ELR (cell line): Measurements from ENCODE around the gene PIK3CB.
"Not testable (repeated sequence)": the region's sequence is repeated elsewhere in the genome, so short reads cannot be mapped to it uniquely, and the experiment has no call there.

Source experiments
- DNase-seq: peaks from one replicate; pipeline ENCODE4 v3.0.0-alpha.2; 2015; ENCODE audit warnings: low read depth

Gene PIK3CB

DNA sequence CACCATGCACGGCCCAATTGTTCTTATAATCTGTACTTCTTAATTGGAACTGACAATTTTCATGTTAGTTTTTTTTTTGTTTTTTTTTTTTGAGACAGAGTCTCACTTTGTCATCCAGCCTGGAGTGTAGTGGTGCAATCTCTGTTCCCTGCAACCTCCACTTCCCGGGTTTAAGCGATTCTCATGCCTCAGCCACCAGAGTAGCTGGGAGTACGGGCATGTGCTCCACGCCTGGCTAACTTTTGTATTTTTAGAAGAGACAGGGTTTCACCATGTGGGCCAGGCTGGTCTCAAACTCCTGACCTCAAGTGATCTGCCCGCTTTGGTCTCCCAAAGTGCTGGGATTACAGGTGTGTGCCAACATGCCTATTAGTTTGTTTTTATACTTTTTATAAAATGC is 153.8 kb downstream of the PIK3CB start:
- DNase-seq: not testable (repeated sequence)

- DNase-seq: no peak
Observed at GRCh38 chr3:138678874-138679392, 155.8 kb downstream of the PIK3CB start.

- DNase-seq: no peak
Observed at GRCh38 chr3:138678086-138678485, 156.6 kb downstream of the PIK3CB start.

- DNase-seq: peak; percentile 52
Observed at GRCh38 chr3:138675393-138675792, 159.3 kb downstream of the PIK3CB start.

GRCh38 chr3:138673641-138674530 is 160.8 kb downstream of the PIK3CB start:
- no peak for DNase-seq

- no peak for DNase-seq
Observed at GRCh38 chr3:138670407-138670806, 164.3 kb downstream of the PIK3CB start.

DNA sequence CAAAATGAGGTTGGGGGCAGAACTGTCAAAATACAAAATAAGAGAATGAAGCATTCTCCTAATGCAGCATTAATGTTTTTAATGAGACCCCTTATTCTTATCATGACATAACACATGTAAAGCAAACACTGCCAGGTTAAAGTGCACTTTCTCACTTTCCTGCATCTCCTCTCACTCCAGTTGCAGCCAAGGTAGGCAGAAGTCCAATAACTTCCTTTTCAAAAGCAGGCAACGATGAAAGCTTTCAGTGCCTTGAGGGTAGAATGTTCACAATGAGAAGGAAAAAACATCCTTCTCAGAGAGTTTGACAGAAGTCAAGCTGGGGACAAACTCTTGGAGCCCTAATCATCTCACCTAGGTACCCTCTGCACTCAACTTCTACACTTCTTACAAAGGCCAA is 166.6 kb downstream of the PIK3CB start:
- DNase-seq: no peak

GRCh38 chr3:138657508-138657907 is 177.2 kb downstream of the PIK3CB start:
- DNase-seq: no peak

GRCh38 chr3:138653567-138653966 is 181.2 kb downstream of the PIK3CB start:
- DNase-seq: no peak

DNA sequence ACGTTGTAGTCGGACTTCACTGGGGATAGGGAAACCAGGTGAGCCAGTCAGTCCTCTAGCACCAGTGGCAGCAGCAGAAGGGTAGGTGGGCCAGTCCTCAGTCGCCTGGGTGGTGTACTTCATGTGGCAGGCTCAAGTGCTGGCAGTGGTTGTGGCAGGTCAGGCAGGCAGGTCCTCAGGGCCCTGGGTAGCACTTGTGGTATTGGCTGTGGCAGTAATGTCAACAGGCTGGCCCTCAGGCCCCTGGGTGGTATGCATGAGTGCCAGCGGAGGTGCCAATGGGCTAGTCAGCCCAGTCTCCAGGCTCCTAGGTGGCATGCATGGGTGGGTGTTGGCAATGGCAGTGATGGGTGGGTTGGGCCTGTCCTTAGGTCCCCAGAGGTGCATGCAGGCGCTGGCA is 185.6 kb downstream of the PIK3CB start:
- no peak for DNase-seq

GRCh38 chr3:138646513-138646912 is 188.2 kb downstream of the PIK3CB start:
- no peak for DNase-seq

DNA sequence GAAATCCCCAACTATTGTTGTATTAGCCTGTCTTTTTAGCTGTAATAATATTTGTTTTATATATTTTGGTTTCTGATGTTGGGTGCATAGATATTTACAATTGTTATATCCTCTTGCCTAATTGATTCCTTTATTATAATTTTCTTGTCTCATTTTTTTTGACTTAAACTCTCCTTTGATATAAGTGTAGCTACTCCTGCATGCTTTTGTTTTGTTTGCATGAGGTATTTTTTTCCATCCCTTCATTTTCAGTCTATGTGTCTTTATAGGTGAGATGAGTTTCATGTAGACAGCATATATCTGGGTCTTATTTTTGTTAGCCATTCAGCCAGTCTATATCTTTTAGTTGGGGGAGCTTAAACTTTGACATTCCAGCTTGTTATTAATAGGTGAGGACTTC is 188.7 kb downstream of the PIK3CB start:
- no peak for DNase-seq

- DNase-seq: no peak
Observed at GRCh38 chr3:138642927-138643253, 191.8 kb downstream of the PIK3CB start.

DNA sequence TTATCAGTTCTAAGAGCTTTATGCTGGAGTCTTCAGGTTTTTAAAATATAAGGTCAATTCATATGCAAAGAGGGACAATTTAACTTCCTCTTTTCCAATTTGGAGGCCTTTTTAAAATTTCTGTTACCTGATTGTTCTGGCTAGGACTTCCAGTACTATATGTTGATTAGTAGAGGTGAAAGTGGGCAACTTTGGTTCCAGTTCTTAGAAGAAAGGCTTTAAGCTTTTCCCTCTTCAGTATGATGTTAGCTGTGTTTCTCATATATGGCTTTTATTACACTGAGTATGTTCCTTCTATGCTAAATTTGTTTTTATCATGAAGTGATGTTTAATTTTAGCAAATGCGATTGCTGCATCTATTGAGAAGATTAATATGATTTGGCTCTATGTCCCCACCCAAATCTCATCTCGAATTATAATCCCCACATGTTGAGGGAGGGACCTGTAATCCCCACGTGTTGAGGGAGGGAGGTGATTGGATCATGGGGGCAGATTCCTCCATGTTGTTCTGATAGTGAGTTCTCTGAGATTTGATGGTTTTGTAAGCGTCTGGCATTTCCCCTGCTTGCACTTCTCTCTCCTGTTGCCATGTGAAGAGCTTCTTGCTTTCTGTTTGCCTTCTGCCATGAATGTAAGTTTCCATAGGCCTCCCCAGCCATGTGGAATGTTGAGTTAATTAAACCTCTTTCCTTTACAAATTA is 192.4 kb downstream of the PIK3CB start:
- DNase-seq: no peak

DNA sequence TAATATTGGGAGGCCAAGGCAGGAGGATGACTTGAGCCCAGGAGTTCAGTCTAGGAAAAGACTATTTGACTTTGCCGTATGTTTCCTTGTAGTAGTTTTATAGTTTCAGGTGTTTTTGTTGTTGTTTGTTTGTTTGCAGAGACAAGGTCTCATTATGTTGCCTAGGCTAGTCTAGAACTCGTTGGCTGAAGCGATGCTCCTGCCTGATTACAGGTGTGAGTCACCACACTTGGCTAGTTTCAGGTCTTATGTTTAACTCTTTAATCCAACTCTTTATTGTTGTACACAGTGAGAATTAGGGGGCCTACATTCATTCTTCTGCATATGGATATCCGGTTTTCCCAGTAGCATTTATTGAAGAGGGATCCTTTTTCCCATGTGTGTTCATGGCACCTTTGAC is 194.2 kb downstream of the PIK3CB start:
- no peak for DNase-seq

- no peak for DNase-seq
Observed at GRCh38 chr3:138638641-138639040, 196.1 kb downstream of the PIK3CB start.

DNA sequence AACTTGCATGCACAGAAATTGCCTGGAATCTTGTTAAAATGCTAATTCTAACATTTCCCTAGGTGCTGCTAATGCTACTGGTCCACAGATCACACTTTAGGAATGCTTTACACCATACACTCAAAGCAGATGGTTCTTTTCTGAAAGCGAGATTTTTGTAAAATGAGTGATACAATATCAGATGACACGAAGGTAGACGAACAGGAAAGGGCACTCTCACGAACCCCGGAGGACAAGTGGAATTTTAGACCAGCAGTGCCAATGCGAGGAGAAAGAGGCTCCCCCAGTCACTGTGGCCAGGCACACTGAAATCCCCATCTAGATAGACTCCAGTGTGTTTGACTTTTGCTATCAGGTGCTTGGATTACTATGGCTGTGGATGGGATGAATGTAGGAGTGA is 205.2 kb downstream of the PIK3CB start:
- no peak for DNase-seq

- peak; percentile 72 for DNase-seq
Observed at GRCh38 chr3:138625707-138626365, 208.9 kb downstream of the PIK3CB start.

- no peak for DNase-seq
Observed at GRCh38 chr3:138624518-138624917, 210.2 kb downstream of the PIK3CB start.

GRCh38 chr3:138620431-138620830 is 214.3 kb downstream of the PIK3CB start:
- peak; percentile 4 for DNase-seq

DNA sequence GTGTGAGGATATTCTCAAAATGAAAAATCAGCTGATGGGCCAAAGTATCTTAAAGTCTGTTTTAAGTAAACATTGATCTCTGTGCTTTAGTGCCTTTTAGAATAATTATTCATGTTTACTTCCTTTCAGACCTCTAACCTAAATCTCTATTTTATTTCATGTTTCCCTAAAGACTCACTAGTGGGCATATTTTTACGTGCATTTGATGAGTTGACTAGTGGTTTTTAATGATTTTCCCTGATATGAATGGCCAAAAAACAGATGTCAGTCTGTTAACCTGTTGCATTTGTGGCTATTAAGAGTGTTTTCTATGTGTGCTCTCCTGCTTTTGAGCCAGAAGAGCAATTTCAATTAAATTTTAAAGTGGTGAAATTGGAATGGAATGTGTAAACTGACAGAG is 219.3 kb downstream of the PIK3CB start:
- no peak for DNase-seq

DNA sequence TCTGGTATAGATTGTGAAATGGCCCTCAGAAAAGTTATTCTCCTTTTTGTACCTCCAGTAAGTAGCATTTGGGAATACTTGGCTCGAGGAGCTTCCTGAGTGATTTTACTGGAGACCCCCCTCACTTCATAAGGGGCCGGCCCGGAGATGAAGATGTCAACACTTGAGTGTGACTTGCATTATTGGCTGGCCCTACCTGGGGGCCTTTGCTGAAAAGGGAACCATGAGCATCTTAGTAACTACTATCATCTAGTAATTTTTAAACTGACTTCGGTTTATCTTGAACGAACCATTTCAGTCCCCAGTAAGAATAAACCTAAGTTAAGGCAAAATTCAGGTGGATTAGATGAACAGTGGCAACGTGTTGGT is 224.8 kb downstream of the PIK3CB start:
- DNase-seq: no peak
